ENCODE results near the gene MAP3K1.

Gene MAP3K1

DNA sequence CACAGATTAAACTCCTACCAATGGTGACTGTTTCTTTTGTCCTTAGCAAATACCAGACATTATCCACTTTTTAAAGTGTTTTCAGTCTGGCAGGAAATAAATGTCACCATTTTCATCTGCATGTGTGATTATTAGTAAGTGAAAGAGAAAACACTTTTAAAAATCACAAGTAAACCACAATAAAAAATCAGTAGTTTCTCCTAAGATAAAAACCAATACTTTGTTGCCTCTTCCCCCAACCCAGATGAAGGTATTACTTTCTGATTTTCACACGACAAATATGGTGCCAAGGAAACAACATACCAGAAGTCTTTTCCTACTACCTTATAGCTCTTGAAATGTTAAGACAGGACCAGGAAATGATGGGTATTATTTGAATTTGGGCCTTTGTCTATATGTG, 11.5 kb upstream of the MAP3K1 start:
- no peak overlapping the region for H3K27ac ChIP-seq
- TF ChIP-seq, protein P1, sequence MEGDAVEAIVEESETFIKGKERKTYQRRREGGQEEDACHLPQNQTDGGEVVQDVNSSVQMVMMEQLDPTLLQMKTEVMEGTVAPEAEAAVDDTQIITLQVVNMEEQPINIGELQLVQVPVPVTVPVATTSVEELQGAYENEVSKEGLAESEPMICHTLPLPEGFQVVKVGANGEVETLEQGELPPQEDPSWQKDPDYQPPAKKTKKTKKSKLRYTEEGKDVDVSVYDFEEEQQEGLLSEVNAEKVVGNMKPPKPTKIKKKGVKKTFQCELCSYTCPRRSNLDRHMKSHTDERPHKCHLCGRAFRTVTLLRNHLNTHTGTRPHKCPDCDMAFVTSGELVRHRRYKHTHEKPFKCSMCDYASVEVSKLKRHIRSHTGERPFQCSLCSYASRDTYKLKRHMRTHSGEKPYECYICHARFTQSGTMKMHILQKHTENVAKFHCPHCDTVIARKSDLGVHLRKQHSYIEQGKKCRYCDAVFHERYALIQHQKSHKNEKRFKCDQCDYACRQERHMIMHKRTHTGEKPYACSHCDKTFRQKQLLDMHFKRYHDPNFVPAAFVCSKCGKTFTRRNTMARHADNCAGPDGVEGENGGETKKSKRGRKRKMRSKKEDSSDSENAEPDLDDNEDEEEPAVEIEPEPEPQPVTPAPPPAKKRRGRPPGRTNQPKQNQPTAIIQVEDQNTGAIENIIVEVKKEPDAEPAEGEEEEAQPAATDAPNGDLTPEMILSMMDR (IDR thresholded peaks at IDR 0.05), result no peak
- TF ChIP-seq ZFX (IDR thresholded peaks at IDR 0.05; ENCODE audit: borderline replicate concordance), result no peak

DNA sequence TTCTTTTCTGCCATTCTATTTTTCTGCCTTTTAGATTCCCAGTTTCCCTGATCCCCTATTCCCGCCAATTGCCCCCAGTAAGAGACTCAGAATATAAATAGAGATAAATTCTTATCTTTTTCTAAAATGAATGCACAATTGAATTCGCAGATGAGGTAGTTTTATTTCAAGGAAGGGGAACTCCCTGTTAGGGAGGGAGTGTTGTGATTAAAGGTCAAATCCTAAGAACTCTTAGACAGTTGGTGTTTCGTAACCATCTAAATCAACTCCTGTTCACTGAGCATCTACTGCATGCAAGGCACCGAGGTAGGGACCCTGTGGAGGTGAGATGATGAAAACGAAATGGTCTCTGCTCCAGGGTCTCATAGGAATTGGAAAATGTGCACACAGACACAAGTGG, 7.7 kb upstream of the MAP3K1 start:
- no peak overlapping the region for H3K27ac ChIP-seq
- TF ChIP-seq, protein P1 (IDR thresholded peaks at IDR 0.05), result no peak
- no peak for TF ChIP-seq ZFX (IDR thresholded peaks at IDR 0.05; ENCODE audit: borderline replicate concordance)

DNA sequence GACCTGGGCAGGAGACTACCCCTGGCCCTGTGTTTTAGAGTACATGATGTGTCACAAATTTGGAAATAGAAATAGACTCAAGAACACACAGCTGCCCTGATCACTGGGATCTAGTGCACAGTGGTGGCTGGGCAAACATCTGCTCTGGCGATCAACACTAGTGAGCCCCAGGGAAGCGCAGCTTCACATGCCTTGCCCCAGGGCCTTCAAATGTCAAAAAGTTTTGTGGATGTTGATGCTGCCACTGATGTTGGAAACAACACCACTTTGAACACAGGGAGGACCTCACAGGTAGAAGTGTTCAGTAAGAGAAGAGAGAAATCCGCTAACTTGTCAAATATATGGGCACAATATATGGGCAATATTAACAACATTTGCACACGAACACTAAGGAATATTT, 7.1 kb upstream of the MAP3K1 start:
- TF ChIP-seq, protein P1 (IDR thresholded peaks at IDR 0.05), result no peak
- no peak for TF ChIP-seq ZFX (IDR thresholded peaks at IDR 0.05; ENCODE audit: borderline replicate concordance)
- H3K27ac ChIP-seq, result no peak overlapping the region

DNA sequence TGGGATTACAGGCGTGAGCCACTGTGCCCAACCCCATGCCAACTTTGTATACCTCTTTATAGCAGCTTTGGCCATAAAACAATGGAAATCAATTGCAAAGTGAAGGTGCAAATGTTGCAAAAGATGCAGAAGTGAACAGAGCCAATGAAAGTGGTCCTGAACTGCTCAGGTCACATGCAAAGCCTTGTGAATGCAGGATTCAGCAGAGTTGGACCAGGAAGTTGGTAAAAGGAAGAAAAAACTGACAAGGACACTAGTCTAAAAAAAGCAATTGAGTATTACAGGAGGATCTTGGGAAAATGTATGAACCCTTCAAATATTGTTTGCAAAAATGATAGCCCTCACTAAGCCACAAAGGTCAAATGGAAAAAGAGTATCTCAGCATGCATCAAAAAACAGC, 4.5 kb upstream of the MAP3K1 start:
- no peak for TF ChIP-seq ZFX (IDR thresholded peaks at IDR 0.05; ENCODE audit: borderline replicate concordance)
- TF ChIP-seq, protein P1 (IDR thresholded peaks at IDR 0.05), result no peak

DNA sequence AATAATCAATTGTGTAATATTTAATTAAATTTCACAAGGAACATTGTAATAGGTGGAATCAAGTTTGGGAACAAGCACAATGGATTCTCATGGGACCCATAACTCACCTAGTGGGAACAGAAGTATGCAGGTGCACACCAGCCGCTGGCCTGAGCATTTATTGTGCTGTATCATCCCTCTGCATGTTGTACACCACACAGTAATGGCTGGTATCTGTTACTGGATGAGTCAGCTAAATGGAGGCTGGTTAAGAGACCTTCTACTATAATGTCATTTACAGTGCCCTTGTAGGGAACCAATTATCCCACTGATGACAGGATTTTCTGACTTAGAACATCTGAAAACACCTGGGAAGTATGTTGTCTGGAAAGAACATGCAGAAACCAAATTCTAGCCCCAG, 3.2 kb upstream of the MAP3K1 start:
- no peak overlapping the region for H3K27ac ChIP-seq
- TF ChIP-seq, protein P1 (IDR thresholded peaks at IDR 0.05), result no peak
- no peak for TF ChIP-seq ZFX (IDR thresholded peaks at IDR 0.05; ENCODE audit: borderline replicate concordance)

More for the DNA sequence above, 4.5 kb upstream of the MAP3K1 start:
- H3K27ac ChIP-seq, result no peak overlapping the region

DNA sequence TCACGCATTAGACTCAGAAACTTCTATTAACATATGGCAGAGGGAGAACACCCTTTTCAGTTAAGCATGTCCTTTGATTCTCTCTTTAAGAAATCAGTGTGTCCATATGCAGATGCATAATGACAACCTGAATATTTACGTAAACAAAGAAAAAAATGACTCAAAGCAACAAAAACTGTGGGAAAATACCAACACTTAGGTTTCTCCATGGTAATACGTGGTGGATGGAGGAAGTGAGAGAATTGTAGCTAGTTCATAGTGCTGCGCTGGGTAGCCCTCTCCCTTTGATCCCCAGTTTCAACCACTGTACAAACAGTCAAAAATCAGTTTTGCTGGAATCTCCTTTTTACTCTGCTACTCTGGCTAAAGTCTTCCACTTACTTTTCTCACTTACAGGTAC, 2.0 kb upstream of the MAP3K1 start:
- TF ChIP-seq ZFX (IDR thresholded peaks at IDR 0.05; ENCODE audit: borderline replicate concordance), result no peak
- TF ChIP-seq, protein P1 (IDR thresholded peaks at IDR 0.05), result no peak
- no peak overlapping the region for H3K27ac ChIP-seq

DNA sequence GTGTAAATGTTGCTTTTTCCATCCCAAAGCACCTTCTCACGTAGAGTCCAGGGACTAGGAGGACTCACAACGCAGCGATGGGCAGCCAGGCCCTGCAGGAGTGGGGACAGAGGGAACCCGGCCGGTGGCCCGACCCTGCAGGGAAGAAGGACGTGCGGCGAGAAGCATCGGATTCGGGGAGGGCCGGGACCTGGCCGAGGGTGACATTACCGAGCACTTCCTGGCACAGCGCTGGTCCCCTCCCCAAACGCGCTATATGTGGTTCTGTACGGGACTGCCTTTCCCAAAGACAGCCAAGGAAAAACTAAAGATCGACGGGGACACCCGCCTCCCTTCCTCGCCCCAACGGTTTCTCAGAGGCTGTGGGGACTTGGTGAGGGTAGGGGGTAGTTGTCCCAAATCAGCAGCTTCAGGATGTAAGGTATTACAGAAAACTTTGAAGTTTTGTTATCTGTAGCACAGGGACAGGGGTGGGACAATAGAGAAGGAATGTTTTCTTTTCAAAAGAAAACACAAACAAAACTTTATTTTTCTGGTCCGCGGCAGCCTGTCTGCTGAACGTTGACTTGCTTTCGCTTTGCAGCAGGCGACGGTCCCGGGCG, 887 bp upstream of the MAP3K1 start:
- H3K27ac ChIP-seq, result peak overlapping the region; percentile 85
- TF ChIP-seq, protein P1 (IDR thresholded peaks at IDR 0.05), result peak; percentile 34; the same call in 1 of the 2 replicates
- TF ChIP-seq ZFX (IDR thresholded peaks at IDR 0.05; ENCODE audit: borderline replicate concordance), result no peak
